ENCODE measurements around the gene DHX35.
"Not testable (repeated sequence)": the region's sequence is repeated elsewhere in the genome, so short reads cannot be mapped to it uniquely, and the experiment has no call there.

DHX35 gene

GRCh38 chr20:38979842-38980241 lies 17.7 kb downstream of the DHX35 start:
- no peak for DNase-seq (ENCODE audit: low spot score)

GRCh38 chr20:38982291-38982690 lies 20.1 kb downstream of the DHX35 start:
- DNase-seq (ENCODE audit: low spot score) = no peak

GRCh38 chr20:38985060-38985459 lies 22.9 kb downstream of the DHX35 start:
- no peak for DNase-seq (ENCODE audit: low spot score)

GRCh38 chr20:38985603-38986170 lies 23.5 kb downstream of the DHX35 start:
- peak; percentile 83 for DNase-seq (ENCODE audit: low spot score)

- DNase-seq (ENCODE audit: low spot score) = no peak
Measured at GRCh38 chr20:38986663-38987062, 24.5 kb downstream of the DHX35 start.

- no peak for DNase-seq (ENCODE audit: low spot score)
Measured at GRCh38 chr20:38987777-38988176, 25.6 kb downstream of the DHX35 start.

GRCh38 chr20:38990728-38991127 lies 28.6 kb downstream of the DHX35 start:
- no peak for DNase-seq (ENCODE audit: low spot score)

GRCh38 chr20:38991814-38992704 lies 29.9 kb downstream of the DHX35 start:
- DNase-seq (ENCODE audit: low spot score) = no peak

GRCh38 chr20:38995536-38996044 lies 33.4 kb downstream of the DHX35 start:
- DNase-seq (ENCODE audit: low spot score) = no peak

GRCh38 chr20:38996866-38997265 lies 34.7 kb downstream of the DHX35 start:
- DNase-seq (ENCODE audit: low spot score) = not testable (repeated sequence)

GRCh38 chr20:38997622-38998021 lies 35.5 kb downstream of the DHX35 start:
- DNase-seq (ENCODE audit: low spot score) = no peak

- no peak for DNase-seq (ENCODE audit: low spot score)
Measured at GRCh38 chr20:38999217-38999616, 37.1 kb downstream of the DHX35 start.

- DNase-seq (ENCODE audit: low spot score) = no peak
Measured at GRCh38 chr20:38999965-39000910, 38.1 kb downstream of the DHX35 start.

GRCh38 chr20:39004508-39004907 lies 42.4 kb downstream of the DHX35 start:
- no peak for DNase-seq (ENCODE audit: low spot score)

- no peak for DNase-seq (ENCODE audit: low spot score)
Measured at GRCh38 chr20:39009348-39009747, 47.2 kb downstream of the DHX35 start.

GRCh38 chr20:39010496-39010895 lies 48.4 kb downstream of the DHX35 start:
- no peak for DNase-seq (ENCODE audit: low spot score)

GRCh38 chr20:39013662-39014109 lies 51.5 kb downstream of the DHX35 start:
- no peak for DNase-seq (ENCODE audit: low spot score)

GRCh38 chr20:39016041-39016440 lies 53.9 kb downstream of the DHX35 start:
- no peak for DNase-seq (ENCODE audit: low spot score)

- no peak for DNase-seq (ENCODE audit: low spot score)
Measured at GRCh38 chr20:39016506-39016905, 54.4 kb downstream of the DHX35 start.

GRCh38 chr20:39019027-39019426 lies 56.9 kb downstream of the DHX35 start:
- DNase-seq (ENCODE audit: low spot score) = no peak

GRCh38 chr20:39019805-39020325 lies 57.7 kb downstream of the DHX35 start:
- DNase-seq (ENCODE audit: low spot score) = no peak

GRCh38 chr20:39021748-39022147 lies 59.6 kb downstream of the DHX35 start:
- no peak for DNase-seq (ENCODE audit: low spot score)

Measured in AG08395 (cell line).